Dermis microvascular lymphatic vessel endothelial cell (primary cell): ENCODE data around the gene IGIP. TPM values are rescaled to one million over a fixed set of nuclear protein-coding genes. Genes with fewer than 3 reads are reported as not detected.
"Not testable (repeated sequence)": the region's sequence is repeated elsewhere in the genome, so short reads cannot be mapped to it uniquely, and the experiment has no call there.

Experiments
- DNase-seq, 2 donors: peaks; one replicate each; pipeline versions ENCODE4 v3.0.0 to v3.0.0-alpha.2; 2010; ENCODE audit warnings: low read depth in 2 of 2
- total RNA-seq: library from RNA; depleted of rRNA; stranded (reverse); fragments of >200 nt; gene quantifications from 2 replicates; pipeline ENCODE4 v1.2.1, GENCODE V29; 2014

IGIP gene
- total RNA-seq, 1 donor from 2014 or later = 2.6 TPM

DNA sequence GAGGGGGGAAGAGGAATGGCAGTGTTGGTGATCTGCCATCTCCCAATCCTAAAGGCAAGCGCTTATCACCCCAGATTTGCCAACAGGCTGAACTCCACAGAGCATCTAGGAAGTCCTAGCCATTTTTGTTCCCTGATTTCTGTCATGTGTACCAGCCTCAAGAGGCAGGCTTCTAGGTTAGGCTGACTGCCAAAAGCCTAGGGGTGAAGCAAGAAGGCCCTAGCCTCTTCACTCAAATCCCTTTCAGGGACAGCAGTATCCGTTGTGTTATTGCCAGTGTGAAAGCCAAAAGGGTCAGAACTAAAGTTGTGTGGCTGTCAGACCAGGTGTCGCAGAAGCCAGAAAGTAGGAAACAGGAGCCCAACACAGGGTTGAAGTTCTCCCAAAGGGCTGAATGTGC, 14.7 kb downstream of the IGIP start:
- DNase-seq = no peak

DNA sequence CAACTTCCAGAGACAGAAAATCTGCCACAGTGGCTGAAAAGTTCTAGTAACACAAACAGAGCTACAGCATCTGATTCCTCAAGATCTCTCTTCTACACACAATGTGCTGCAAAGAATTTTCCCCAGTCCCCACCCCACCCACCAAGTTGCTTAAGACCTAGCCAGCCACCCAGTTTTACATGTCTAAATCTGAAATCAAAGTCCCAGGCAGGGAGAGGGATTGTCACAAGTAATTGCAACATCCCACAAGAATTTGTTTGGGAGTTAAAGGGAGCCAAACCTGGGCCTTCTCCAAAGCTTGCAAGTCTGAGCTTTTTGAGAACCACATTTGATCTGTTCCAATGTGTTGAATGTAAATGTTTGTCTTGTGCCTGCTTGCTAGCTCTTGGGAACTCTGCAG, 15.5 kb downstream of the IGIP start:
- no peak for DNase-seq

DNA sequence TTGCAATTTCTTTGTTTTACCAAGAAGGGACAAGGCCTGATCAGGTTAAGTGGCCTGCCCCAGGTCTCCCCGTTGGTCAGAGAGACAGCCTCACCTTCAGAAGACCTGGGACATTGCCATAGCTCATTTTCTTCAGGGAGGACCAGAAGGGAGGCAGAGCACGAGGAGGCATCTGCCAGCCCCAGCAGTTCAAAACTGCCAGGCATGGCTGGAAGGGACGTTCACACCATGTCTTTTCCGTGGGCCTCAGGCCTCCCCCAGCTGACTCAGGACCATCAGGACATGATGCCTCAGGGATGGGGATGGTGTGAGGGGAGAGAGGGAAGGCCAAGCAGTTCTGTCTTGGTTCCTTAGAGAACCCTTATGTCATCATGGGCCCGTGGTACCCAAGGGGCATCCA, 16.5 kb downstream of the IGIP start:
- DNase-seq = no peak

DNA sequence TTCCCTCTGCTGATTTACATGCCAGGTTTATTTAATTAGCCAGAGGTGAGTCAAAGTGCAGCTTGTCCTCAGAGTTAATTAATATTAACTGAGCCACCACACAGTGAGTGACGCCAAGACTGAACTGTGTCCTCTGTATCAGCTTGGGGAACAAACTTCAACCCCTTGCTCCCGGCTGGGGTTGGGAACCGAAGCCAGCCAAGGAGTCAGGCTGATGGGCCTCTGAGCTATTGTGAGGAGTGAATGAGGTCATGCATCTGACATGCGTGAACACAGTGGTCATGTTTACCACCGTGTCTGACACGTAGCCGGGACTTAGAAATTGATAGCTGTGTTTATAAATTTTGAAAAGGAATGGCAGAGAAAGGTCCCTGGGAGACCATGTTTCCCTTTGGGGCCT, 17.1 kb downstream of the IGIP start:
- DNase-seq = no peak

DNA sequence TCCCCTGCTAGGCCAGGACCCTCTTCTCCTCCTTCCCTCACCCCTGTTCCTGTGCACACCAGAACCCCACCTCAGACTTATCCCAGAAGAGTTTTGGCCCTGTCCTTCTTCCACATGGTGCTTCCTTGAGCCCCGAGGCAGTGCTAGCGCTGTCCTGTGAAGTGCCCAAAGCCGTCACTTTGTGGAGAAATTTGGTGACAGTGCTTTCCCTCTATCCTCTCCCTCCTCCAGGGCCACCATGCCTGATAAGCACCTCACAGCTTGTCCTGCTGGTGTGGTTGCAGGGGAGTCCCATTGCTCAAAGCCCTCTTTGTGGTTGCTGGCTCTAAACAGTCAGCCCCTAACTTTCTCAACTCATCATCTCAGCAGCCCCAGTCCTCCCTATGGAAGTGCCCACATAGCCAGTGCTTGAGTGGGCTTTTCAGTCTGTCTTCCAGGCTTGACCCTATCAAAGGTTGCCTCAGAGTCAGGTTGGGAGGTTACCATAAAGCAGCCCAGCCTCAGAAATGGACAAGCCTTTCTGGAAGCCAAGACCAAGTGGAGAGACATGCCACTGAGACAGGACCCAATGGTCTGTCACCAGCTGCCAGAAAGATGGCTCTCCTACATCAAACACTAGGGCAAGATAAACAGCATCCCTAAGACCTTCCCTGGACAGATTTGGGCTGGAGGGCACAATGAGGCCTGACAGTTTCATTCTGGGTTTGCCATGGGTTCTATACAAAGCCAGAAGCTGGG, 18.0 kb downstream of the IGIP start:
- DNase-seq = no peak

DNA sequence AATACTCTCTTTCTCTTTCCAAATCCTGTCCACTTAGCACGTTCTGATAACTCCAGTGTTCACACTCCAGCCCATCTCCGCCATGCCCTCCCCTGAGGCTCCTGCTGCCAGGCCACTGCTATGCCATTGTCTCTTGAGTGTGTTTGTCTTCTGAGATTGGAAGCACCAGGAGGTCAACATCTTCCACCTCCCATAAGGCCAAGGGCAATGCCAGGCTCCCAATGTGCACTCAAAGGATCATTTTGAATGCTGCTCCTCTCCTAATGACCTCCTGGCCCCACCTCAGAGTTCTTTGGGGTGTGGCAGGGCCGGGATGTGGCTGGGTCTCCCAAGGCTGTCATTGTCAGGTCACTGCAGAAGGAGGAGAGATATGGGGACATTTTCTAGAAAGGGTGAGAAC, 19.5 kb downstream of the IGIP start:
- DNase-seq = no peak

DNA sequence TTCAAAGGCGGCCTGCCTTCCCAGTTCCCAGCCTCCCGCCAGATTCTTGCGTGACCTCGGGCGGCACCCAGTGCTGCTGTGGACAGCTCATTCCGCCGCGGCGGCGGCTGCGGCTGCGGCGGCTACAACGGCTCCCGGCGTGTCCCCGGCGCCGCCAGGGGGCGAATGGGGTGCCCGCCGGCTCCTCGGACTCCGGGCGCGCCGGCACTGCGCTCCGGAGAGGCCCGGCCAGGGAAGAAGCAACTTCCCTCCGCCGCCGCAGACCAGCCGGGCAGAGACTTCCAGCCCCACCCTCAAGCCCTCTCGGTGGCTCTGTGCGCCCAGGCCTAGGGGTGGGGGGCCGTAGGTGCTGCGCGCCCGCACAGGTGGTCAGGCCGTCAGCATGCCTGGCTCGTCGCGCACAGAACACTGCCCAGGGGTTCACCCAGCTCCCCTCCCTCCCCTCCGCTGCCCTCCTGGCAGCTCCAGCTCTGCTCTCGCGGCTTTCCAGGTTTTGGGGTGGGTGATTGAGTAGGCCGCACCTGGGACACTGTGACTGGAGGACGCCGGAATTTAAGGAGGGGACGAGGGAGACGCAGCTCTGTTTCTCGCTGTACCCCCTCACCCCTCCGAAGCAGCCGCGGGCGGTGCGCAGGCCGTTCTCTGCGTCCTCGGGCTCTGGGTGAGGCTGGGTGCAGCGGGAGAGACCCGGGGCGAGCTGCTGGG, 20.2 kb downstream of the IGIP start:
- DNase-seq = peak in 1 of 2 donors; percentile 66

DNA sequence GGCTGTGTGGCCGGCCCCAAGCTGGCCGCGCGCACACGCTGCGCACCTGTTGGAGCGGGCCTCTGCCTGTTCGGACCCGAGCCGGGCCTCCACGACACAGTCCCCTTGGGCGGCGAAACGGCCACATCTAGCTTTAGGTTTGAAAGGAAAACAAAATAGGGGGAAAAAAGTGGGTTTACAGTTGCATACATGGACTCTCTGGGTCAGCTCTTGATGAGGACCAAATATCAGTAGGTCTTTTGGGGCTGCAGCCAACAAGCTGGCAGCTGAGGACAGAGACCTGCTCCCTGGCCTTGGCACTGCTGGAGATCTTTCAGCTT, 20.7 kb downstream of the IGIP start:
- DNase-seq = no peak

DNA sequence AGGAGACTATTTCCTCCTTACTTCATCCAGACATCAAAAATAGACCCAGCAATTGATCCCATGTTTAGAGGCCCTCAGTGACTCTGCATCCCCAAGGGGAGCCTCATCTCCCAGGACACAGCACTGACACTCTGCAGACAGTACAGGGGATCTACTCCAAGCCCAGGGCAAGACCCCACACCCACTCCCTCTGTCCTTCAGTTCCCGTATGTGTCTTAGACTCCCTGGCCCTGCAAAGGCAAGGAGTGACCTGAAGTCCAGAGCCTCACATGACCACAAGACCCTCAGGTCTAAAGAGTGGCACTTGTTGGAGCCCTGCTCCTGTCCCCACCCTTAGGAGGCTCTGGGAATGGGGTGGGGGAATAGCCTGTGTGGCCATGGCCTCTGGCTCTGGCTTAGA, 21.7 kb downstream of the IGIP start:
- no peak for DNase-seq

DNA sequence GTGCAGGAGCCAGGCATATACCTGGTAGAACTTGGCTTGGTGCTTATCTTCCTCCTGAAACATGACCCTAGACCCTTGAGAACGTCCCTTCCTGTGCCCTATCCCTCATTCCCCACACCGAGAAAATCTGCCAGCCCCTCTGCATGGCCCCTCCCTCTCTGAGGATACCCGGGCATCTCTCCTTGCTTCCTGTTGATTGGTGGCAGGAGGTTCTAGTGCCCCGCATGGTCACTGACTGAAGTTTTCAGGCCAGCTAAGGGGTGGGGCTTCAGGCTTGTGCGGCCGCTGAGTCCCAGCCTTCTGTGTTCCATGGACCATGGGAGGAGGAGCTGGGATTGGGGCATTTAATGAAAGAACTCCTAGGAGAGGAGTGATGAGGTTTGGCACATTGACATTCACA, 22.8 kb downstream of the IGIP start:
- DNase-seq = no peak

DNA sequence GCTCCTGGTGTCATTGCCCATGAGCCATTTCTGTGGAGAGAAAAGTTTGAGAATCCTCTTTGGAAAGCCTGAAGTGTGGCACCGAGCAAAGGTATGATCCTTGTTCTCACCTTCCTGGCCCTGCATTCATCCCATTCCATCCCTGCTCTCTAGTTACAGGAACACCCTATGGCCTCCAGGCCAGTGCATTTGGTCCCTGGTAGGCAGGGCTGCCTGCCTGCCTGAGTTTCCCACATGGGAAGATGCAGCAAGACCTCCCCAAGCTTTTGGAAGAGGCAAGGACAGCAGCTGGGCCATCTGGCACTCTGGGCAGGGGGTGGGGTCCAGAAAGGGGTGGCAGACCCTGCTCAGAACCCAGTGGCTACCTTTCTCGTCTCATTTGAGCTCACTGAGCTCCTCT, 24.5 kb downstream of the IGIP start:
- no peak for DNase-seq

DNA sequence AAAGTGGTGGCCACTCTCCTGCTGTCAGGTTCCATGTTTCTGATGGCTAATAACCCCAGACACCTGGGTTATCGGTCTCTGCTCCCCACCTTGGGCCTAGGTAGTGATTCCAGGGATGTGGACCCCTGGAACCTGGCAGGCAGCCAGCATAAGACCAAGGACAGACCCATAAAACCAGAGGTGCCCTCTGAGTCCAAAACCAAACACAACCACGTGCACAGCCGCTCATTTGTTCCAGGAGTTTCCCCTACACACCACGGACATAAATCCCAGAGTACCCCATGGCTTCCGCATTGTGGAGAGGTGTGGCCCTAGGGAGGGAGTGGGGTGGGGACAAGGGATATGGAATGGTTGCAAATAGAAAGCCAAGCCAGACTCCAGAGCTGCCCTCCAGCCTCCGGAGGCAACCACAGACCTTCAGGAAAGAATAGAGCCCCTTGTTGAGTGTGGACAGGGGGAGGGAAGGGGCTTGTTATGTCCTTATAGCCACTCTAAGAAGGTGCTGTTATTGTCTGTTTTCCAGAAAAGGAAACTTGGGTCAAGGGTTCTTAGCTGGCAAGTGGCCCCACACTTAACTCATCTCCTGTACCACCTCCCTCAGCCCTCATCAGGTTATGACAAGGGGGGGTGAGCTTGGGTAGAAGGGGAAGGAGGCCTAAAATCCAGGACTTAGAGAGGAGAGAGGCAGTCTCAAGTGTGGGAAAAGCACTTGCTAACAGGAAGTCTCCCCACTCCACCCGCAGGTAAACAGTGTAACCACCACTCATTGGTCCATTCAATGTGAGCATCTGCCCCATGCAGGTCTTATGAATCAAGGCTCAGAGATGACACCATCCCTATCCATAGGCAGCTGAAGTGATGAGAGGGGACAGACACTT, 25.6 kb downstream of the IGIP start:
- DNase-seq = no peak

DNA sequence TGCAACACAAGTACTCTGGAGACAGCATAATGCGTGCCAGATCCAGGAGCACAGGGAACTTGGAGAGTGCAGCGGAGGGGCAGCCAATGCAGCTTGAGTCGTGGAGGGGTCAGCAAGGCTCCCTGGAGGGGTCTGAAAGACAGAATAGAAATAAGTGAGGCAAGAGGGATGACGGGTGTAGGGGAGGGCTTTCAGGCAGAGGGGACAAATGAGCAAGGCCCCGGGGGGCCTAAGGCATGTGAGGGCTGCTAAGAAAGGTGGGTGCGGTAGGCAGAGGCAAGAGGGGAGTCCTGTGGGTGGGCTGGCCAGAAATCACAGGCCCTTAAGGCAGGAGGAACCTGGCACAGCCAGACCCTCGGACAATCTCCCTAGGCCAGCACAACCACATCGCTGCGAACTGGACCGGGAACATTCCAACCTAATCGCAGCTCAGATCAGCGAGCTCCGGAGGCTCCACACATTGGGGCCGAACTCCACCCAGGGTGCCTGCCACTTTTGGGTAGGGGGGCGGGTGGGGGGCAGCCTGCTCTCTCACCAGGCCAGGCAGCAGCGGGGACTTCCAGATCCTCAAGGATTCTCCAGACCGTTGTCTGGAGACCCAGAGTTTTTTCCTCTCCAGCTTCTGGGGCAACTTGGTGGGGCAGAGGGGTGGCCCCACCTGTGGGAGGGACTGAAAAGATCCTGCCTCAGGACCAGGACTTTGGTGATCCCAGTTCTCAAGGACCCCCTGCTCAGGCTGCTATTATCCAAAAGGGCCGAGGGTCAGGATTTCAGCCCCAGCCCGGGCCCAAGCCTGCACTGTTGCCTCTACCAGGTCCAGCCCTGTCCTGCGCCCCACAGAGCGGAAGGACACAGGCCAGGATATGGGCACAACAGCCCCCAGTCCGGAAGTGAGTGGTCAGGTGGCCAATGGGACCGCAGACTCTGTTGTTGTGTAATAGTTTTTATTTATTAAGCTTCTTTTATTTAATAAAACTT, 26.6 kb downstream of the IGIP start:
- DNase-seq = no peak

DNA sequence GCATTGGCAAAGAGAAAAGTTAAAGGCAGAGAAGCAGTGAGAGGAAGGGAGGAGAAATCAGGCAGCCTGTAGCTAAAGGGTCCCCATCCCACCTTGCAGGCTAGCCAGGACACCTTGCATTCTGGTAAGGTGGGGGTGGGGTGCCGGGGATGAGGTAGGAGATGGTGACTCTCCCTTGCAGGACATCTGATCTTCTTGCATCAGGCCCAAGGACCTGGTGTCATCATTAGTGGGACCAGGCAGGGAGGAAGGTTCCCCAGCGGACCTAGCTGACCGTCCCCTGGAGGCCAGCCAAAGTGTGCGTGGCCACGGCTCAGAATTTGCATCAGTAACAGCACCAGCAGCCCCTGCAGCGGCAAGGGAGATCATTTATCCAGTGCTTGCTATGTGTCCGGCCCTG, 27.5 kb downstream of the IGIP start:
- no peak for DNase-seq

DNA sequence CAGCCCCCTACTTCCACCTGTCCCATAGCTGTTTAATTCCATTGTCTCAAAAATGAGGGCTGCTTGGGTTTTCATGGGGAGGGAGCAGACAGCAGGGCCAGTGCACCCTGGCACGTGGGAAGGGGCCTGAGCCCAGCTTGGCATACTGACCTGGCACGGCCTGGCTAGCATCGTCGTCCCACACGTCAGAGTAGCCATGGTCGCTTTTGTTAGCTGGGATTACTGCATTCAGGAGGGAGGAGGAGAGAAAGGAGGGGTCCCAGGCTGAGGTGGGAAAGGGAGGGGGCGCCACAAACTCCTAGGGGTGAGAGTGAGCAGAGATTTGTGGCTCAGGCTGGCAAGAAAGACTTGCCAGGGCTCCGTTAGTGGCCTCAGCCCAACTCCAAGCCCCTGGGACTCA, 28.2 kb downstream of the IGIP start:
- DNase-seq = no peak

DNA sequence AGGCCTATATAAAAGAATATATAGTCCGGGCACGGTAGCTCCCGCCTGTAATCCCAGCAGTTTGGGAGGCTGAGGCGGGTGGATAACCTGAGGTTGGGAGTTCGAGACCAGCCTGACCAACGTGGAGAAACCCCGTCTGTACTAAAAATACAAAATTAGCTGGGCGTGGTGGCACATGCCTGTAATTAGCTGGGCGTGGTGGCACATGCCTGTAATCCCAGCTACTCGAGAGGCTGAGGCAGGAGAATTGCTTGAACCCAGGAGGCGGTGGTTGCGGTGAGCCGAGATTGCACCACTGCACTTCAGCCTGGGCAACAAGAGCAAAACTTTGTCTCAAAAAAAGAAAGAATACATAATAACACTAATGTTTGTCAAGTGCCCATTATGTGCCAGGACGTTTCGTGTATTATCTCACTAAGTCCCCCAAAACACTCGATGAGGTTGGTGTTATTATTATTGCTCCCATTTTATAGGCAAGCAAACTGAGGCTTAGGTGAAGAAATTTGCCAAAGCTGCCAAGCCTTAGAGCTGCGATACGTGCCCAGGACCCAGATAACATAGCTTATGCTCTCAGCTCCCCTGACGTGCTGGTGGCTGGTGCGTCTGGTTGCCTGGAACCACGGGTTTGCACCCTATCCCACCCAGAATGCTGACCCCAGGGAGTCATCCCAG, 29.1 kb downstream of the IGIP start:
- DNase-seq = not testable (repeated sequence)

DNA sequence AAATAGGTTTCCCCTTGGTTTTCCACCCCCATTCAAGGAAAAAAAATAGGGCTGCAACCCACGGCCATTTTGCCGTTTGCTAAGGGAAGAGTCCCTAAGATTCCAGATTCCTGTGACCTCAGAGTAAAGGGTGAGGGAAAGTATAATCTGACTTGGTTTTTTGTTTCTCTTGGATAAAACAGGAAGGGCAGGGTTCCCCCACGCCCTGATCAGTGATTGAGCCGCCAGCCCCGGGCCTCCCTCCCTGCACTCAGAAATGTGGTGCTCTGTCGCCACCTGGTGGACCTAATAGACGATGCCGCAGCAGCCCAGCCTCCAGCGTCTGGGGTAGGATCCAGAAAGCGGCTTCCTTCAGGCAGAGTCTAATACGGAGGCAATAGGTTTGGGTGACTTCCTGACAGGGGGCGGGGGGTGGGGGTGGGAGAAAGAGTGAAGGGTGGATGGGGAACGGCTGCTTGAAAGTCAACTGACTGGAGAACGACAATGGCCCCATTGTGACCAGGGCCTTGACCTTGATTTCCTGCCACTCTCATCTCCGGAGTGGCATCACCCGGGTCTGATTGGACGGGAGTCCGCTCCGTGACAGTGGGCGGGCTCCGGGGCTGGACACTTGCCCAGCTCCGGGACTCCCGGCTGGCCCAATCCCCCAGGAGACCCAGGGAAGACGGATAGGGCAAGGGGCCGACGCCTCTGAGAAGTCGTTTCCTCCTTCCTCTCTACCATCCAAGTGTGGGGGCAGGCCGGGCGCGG, 31.5 kb downstream of the IGIP start:
- peak; percentile 48 to 72 for DNase-seq

DNA sequence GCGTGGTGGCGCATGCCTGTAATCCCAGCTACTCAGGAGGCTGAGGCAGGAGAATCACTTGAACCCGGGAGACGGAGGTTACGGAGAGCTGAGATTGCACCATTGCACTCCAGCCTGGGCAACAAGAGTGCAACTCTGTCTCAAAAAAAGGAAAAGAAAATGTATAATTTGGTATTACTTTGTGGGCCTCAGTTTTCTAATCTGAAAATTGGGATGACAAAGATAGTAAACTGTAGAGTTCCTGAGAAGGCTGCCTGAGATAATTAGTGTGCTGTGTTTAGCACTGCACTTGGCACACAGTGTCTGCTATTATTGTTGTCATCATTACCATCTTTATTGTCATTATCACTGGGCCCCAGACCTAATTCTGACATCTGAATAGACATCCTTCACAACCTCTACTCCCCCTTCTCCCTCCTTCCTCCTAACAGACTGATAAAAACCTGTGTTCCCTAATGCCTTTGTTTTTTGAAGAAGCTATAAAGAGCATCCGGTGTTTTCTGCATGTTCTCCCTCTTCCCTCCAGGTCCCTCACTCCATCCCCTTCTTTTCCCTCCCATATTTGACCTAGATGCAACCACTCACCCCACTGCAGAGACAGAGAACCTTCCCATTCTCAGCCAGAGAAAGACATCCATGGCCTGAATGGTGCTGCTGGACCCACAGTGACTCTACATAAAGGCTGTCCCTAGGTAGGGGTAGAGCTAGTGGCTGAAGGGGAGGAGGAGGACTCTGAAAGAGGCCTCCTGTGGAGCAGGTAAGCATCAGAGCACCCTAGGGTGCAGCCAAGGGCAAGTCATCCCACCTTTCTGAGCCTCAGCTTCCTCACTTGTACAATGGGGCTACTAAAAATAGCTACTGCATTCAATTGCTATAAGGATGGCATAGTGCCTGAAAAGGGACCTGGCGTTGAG, 33.5 kb downstream of the IGIP start:
- no peak for DNase-seq

DNA sequence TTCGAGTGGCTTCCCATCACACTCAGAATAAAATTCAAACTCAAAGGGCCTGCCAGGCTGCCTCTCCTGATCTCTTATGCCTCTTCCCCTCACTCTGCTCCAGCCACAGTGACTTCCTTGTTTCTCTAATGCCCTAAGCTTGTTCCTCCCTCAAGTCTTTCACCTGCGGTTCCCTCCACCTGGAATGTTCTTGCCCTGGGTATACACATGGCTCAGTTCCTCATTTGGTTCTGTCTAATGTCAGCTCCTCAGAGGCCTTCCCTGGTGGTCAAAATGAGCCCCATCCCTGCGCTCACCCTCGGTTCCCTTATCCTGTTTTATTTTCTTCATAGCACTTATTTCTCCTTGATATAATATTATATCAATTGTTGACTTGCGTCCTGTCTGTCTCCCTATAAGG, 36.5 kb downstream of the IGIP start:
- DNase-seq = no peak
